ENCODE measurements around the gene METTL17. TPM values are rescaled to one million over a fixed set of nuclear protein-coding genes. Genes with fewer than 3 reads are reported as not detected.

Gene METTL17
- total RNA-seq, 4 donors from 2014 or later = 82.8 to 164 (median 114) TPM

DNA sequence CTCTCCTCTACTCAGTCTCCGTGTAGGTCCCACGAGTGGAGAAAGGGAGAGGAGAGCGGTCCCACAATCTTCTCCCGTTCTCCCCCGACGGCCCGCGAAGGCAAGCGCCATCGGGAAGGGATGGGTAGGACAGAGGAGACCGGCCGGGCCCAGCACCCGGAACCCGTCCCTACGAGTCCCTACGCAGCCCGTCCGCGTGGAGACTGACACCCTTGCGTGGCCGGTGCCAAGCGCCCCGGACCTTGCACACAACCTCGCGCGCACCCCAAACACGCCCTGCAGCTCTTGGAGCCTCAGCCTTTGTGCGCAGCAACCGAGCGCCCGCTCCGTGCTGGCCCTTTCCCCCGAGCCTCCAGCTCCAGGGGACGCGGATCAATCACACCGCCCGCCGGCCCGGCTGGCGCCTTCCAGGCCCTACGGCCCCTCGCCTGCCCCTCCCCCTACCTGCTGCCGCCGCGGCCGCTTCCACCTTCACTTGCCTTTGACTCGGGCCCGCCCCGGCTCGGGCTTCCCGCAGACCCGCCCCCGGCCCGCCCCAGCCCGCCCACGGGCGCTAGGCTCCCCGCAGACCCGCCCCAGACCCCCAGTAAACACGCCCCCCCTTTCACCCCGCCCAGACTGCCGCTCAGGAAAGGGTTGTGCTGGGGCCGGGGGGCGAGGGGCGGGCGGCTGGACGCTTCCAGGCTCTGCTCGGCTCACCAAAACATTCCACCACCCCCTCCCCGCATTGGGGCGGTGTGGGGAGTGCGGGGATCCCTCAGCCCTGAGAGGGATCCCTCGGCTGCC is 35.0 kb downstream of the METTL17 start, which contains the start of gene NDRG2:
Gene NDRG2, minus strand, starts transcription at position 477 of the 786 bp plus-strand sequence. CDS start 1,746 bp downstream, outside the sequence.
- peaks cover 8 to 23% of the 10 kb centered on the region in 2 donors for H3K4me1 ChIP-seq
- TF ChIP-seq, protein P1, sequence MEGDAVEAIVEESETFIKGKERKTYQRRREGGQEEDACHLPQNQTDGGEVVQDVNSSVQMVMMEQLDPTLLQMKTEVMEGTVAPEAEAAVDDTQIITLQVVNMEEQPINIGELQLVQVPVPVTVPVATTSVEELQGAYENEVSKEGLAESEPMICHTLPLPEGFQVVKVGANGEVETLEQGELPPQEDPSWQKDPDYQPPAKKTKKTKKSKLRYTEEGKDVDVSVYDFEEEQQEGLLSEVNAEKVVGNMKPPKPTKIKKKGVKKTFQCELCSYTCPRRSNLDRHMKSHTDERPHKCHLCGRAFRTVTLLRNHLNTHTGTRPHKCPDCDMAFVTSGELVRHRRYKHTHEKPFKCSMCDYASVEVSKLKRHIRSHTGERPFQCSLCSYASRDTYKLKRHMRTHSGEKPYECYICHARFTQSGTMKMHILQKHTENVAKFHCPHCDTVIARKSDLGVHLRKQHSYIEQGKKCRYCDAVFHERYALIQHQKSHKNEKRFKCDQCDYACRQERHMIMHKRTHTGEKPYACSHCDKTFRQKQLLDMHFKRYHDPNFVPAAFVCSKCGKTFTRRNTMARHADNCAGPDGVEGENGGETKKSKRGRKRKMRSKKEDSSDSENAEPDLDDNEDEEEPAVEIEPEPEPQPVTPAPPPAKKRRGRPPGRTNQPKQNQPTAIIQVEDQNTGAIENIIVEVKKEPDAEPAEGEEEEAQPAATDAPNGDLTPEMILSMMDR (IDR thresholded peaks at IDR 0.05) = peak in 1 of 6 experiments; percentile 2
- TF ChIP-seq POLR2A (IDR thresholded peaks at IDR 0.05) = peak in 1 of 2 donors; percentile 76
- WGBS, 2 donors = 1 to 3% methylated on average over 12 to 29 of the region's 72 CpGs
- no peaks in the 10 kb centered on the region for H3K9me3 ChIP-seq
- H3K36me3 ChIP-seq = peaks cover 0 to 3% of the 10 kb centered on the region in 2 donors
- H3K4me3 ChIP-seq (replicated peaks in 1 of 3) = peak within 1 kb of the TSS; percentile 19 to 94 (median 93)
- no peaks in the 10 kb centered on the region for H3K27me3 ChIP-seq
- DNase-seq = peak; percentile 86 to 87
- H3K27ac ChIP-seq = peak within 1 kb of the TSS; percentile 82 to 94 (median 86)
- intact Hi-C loops (cut with DNase I) = no loop called here

DNA sequence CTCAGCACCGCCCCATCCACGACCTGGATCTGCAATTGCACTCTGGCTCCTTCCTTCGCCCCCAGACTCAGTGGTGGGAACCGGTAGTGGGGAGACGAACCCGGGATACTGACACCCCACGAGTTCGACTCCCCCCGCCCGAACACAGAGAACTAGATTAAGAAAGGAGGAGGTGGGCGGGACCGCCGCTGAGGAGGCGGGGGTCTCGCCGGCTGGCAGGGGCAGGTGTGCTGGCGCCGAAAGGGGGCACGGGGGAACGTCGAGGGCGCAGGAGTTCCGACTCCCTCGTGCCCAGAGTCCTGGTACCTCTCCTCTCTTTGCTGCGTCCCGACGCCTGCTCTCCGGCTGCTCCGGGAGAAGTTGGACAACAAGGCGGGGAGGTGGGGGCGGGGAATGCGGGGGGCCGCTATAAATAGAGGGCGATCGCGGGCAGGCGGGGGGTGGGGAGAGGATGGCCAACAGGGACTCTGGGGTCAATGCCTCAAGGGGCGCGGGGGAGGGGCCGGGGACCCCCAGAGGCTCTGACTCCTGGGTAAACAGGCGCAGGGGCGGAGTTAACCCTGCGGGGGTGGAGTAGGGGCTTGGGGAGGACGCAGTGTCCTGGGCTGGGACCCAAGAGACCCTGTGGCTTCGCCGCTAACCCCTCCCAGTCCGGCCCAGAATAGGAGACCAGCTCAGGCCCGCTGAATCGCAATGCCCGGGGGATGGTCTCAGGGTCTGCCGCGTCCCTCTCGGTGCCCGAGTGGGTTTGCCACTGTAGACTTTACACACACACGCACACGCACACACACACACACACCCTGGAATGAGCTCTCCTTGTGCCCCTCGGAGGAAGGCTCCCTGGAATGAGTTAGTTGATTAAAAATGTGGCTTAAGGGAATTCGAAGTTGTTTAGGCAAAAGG is 35.8 kb downstream of the METTL17 start:
- WGBS, 2 donors = 14 to 26% methylated on average over 9 of the region's 58 CpGs
- no peak for TF ChIP-seq POLR2A (IDR thresholded peaks at IDR 0.05)
- TF ChIP-seq, protein P1 (IDR thresholded peaks at IDR 0.05) = no peak
- Histone ChIP-seq H3K9me3 (no peaks in the 10 kb centered on the region), H3K27ac (peak overlapping the region; percentile 82 to 94 (median 86)), H3K4me3 (replicated peaks in 1 of 3) (peak overlapping the region; percentile 19 to 94 (median 93)), H3K4me1 (peaks cover 8 to 23% of the 10 kb centered on the region in 2 donors), H3K27me3 (no peaks in the 10 kb centered on the region), H3K36me3 (no peaks in the 10 kb centered on the region)
- DNase-seq = peak; percentile 43 to 56
- intact Hi-C loops (cut with DNase I) = no loop called here

DNA sequence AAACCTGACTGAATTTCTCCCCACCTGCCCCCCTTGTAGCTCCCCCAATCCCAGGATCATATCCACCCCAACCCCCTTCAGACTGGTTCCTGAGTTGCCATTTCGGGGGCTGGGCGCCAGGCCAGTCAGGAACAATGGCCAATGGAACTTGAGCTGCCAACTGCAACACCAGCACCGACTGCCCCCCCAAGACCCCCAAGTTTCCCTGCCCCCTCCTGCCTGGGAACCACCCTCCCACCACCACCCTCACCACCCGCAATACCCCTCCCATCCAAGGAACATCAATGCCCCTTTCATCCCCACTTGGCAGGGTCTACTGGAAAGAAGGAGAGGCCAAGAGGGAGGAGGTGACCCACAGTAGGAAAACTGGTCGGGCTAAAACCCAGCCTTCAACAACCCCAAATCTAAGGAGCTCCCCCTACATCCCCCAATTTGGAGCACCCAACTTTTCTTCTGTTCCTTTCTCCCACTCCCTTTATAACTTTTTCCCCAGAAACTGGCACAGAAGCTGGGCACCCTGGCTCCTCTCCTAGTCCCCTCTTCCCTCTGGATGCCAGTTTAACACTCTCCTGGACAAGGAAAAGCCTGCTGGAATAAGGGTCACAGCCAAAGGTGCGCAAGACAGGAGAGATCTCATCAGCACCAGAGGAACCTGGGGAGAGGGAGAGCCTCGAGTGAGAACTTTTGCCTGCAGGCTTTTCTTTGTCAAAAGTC is 36.7 kb downstream of the METTL17 start:
- intact Hi-C loops (cut with DNase I) = no loop called here
- Histone ChIP-seq H3K36me3 (no peaks in the 10 kb centered on the region), H3K4me3 (replicated peaks in 1 of 3) (no peak overlapping the region), H3K9me3 (no peaks in the 10 kb centered on the region), H3K4me1 (peaks cover 8 to 23% of the 10 kb centered on the region in 2 donors), H3K27ac (peak overlapping the region; percentile 52 to 94 (median 82)), H3K27me3 (no peaks in the 10 kb centered on the region)
- DNase-seq = no peak
- WGBS, 2 donors = 69 to 74% methylated on average over 7 of the region's 7 CpGs
- TF ChIP-seq POLR2A (IDR thresholded peaks at IDR 0.05) = no peak
- TF ChIP-seq, protein P1 (IDR thresholded peaks at IDR 0.05) = no peak

DNA sequence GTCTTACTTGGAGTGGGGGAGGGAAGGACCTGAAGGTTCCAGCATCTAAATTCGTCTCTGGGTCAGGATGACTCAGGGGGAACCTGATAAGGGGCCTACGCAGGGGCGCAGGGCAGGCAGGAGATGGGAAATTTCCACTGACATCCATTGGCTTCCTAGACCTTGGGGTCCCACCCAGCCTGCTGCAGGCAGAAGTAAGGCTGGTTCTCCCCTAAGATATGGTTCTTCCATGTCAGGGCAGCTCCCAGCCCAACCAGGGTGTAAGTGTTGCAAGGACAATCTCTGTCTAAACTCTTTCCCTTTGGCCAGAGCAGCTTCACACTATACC is 37.2 kb downstream of the METTL17 start:
- peaks cover 8 to 23% of the 10 kb centered on the region in 2 donors for H3K4me1 ChIP-seq
- intact Hi-C loops (cut with DNase I) = no loop called here
- TF ChIP-seq, protein P1 (IDR thresholded peaks at IDR 0.05) = no peak
- no peak for TF ChIP-seq POLR2A (IDR thresholded peaks at IDR 0.05)
- WGBS, 2 donors = 51 to 80% methylated on average over 3 of the region's 3 CpGs
- DNase-seq = no peak
- no peak overlapping the region for H3K4me3 ChIP-seq (replicated peaks in 1 of 3)
- peak overlapping the region in 2 of 3 donors; percentile 82 to 94 for H3K27ac ChIP-seq
- no peaks in the 10 kb centered on the region for H3K36me3 ChIP-seq
- H3K9me3 ChIP-seq = no peaks in the 10 kb centered on the region
- no peaks in the 10 kb centered on the region for H3K27me3 ChIP-seq

Data from thyroid gland (tissue), 4 donors.